Measurements from ENCODE around the gene SPANXN4.

The SPANXN4 gene

GRCh38 chrX:142999199-142999701 lies 26.5 kb upstream of the SPANXN4 start:
- ChIA-PET POLR2A (ENCODE audit: low non-redundant PET) (no interaction called here), CTCF (no interaction called here)
- DNase-seq (ENCODE audit: low spot score) = no peak
- TF ChIP-seq, protein P1, sequence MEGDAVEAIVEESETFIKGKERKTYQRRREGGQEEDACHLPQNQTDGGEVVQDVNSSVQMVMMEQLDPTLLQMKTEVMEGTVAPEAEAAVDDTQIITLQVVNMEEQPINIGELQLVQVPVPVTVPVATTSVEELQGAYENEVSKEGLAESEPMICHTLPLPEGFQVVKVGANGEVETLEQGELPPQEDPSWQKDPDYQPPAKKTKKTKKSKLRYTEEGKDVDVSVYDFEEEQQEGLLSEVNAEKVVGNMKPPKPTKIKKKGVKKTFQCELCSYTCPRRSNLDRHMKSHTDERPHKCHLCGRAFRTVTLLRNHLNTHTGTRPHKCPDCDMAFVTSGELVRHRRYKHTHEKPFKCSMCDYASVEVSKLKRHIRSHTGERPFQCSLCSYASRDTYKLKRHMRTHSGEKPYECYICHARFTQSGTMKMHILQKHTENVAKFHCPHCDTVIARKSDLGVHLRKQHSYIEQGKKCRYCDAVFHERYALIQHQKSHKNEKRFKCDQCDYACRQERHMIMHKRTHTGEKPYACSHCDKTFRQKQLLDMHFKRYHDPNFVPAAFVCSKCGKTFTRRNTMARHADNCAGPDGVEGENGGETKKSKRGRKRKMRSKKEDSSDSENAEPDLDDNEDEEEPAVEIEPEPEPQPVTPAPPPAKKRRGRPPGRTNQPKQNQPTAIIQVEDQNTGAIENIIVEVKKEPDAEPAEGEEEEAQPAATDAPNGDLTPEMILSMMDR (conservative IDR thresholded peaks at IDR 0.05; ENCODE audit: low read depth) = no peak
- no peak overlapping the region for H3K27ac ChIP-seq

- no peak overlapping the region for H3K27ac ChIP-seq
- ChIA-PET CTCF (no interaction called here), POLR2A (ENCODE audit: low non-redundant PET) (no interaction called here)
- DNase-seq (ENCODE audit: low spot score) = no peak
- TF ChIP-seq, protein P1 (conservative IDR thresholded peaks at IDR 0.05; ENCODE audit: low read depth) = no peak
Observed at GRCh38 chrX:143002206-143002605, 23.5 kb upstream of the SPANXN4 start.

GRCh38 chrX:143017272-143017671 lies 8.5 kb upstream of the SPANXN4 start:
- H3K27ac ChIP-seq = no peak overlapping the region
- ChIA-PET POLR2A (ENCODE audit: low non-redundant PET) (no interaction called here), CTCF (no interaction called here)
- DNase-seq (ENCODE audit: low spot score) = no peak
- TF ChIP-seq, protein P1 (conservative IDR thresholded peaks at IDR 0.05; ENCODE audit: low read depth) = no peak

DNA sequence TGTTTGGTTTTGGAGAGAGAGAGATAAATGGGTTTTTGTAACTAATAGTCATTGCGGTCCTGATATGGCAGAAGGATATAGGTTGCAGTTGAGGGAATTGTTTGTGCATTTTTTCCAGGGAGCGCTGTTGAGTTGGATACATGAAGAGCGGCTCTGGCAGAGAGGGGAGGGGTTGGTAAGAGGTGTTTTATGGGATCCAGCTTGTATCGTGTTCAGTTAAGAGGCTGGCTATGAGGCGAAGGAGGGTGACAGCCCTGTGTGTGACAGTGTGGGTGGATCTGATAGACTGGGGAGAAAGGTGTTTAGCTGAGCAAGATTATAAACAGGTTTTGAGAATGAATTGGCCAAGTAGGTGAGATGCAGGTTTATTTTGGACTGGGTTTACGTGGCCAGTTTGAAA lies 1.5 kb downstream of the SPANXN4 start:
- no peak for DNase-seq (ENCODE audit: low spot score)
- no peak overlapping the region for H3K27ac ChIP-seq
- TF ChIP-seq, protein P1 (conservative IDR thresholded peaks at IDR 0.05; ENCODE audit: low read depth) = no peak
- ChIA-PET POLR2A (ENCODE audit: low non-redundant PET) (no interaction called here), CTCF (no interaction called here)

DNA sequence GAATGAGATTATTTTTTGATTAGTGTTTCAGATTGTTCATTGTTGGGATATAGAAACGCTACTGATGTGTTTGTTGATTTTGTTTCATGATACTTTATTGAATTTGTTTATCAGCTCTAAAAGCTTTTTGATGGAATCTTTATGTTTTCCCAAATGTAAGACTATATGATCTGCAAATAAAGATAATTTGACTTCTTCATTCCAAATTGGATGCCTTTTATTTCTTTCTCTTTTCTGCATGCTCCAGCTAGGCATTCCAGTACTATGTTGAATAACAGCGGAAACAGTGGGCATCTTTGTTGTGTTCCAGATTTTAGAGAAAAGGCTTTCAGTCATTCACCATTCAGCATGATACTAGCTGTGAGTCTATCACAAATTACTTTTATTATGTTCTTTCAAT lies 21.8 kb downstream of the SPANXN4 start:
- ChIA-PET POLR2A (ENCODE audit: low non-redundant PET) (no interaction called here), CTCF (no interaction called here)
- TF ChIP-seq, protein P1 (conservative IDR thresholded peaks at IDR 0.05; ENCODE audit: low read depth) = no peak
- DNase-seq (ENCODE audit: low spot score) = no peak
- H3K27ac ChIP-seq = no peak overlapping the region

- TF ChIP-seq, protein P1 (conservative IDR thresholded peaks at IDR 0.05; ENCODE audit: low read depth) = no peak
- ChIA-PET POLR2A (ENCODE audit: low non-redundant PET) (no interaction called here), CTCF (no interaction called here)
- DNase-seq (ENCODE audit: low spot score) = no peak
- no peak overlapping the region for H3K27ac ChIP-seq
Observed at GRCh38 chrX:143058120-143058519, 32.4 kb downstream of the SPANXN4 start.

- CTCF ChIA-PET = no interaction called here
- H3K27ac ChIP-seq = no peak overlapping the region
- TF ChIP-seq, protein P1 (conservative IDR thresholded peaks at IDR 0.05; ENCODE audit: low read depth) = no peak
- POLR2A ChIA-PET (ENCODE audit: low non-redundant PET) = no interaction called here
- no peak for DNase-seq (ENCODE audit: low spot score)
Observed at GRCh38 chrX:143081231-143081630, 55.5 kb downstream of the SPANXN4 start.

Data from RWPE1 (cell line).